Bronchial epithelial cell (primary cell): ENCODE measurements around the gene LSMEM2. TPM values are rescaled to one million over a fixed set of nuclear protein-coding genes. Genes with fewer than 3 reads are reported as not detected.

ENCODE experiments used
- DNase-seq: peaks from one replicate; pipeline ENCODE4 v3.0.0-alpha.2; 2010; ENCODE audit warnings: low read depth
- FAIRE-seq: peaks from 2 replicates; lab custom pipeline; 2011; peaks lifted over from hg19 to GRCh38; lab: Jason Lieb, UNC
- H3K27me3 ChIP-seq: 2 replicates; pipeline ENCODE4 v1.5.1; 2011; ENCODE audit warnings: low read length; ENCODE audit not compliant: control insufficient read depth, insufficient read depth
- H3K36me3 ChIP-seq: 2 replicates; pipeline ENCODE4 v1.5.1; 2011; ENCODE audit warnings: low read length; ENCODE audit not compliant: control insufficient read depth, insufficient read depth
- H3K4me3 ChIP-seq: 2 replicates; pipeline ENCODE4 v1.5.1; 2011; ENCODE audit warnings: mild to moderate bottlenecking, low read depth, low read length, control low read depth
- total RNA-seq: library from RNA; depleted of rRNA; stranded (reverse); fragments of >200 nt; gene quantifications from 2 replicates; pipeline ENCODE4 v1.2.1, GENCODE V29; 2014
- TF ChIP-seq, protein P1 (sequence below): IDR thresholded peaks from 2 replicates; pipeline ENCODE4 v1.5.1; 2011; ENCODE audit warnings: mild to moderate bottlenecking, moderate library complexity, low read length, control low read depth, inconsistent platforms; ENCODE audit not compliant: insufficient read depth, severe bottlenecking

LSMEM2 gene
- total RNA-seq, 1 donor from 2014 or later: not detected

- no peak for DNase-seq
- TF ChIP-seq, protein P1, sequence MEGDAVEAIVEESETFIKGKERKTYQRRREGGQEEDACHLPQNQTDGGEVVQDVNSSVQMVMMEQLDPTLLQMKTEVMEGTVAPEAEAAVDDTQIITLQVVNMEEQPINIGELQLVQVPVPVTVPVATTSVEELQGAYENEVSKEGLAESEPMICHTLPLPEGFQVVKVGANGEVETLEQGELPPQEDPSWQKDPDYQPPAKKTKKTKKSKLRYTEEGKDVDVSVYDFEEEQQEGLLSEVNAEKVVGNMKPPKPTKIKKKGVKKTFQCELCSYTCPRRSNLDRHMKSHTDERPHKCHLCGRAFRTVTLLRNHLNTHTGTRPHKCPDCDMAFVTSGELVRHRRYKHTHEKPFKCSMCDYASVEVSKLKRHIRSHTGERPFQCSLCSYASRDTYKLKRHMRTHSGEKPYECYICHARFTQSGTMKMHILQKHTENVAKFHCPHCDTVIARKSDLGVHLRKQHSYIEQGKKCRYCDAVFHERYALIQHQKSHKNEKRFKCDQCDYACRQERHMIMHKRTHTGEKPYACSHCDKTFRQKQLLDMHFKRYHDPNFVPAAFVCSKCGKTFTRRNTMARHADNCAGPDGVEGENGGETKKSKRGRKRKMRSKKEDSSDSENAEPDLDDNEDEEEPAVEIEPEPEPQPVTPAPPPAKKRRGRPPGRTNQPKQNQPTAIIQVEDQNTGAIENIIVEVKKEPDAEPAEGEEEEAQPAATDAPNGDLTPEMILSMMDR: peak; percentile 74
- FAIRE-seq: peak; percentile 83
- Histone ChIP-seq H3K4me3 (no peak overlapping the region), H3K27me3 (no peaks in the 10 kb centered on the region), H3K36me3 (peaks cover 28% of the 10 kb centered on the region)
Measured at GRCh38 chr3:50256978-50257890, 21.7 kb upstream of the LSMEM2 start.

- Histone ChIP-seq H3K27me3 (no peaks in the 10 kb centered on the region), H3K36me3 (peaks cover 23% of the 10 kb centered on the region), H3K4me3 (no peak overlapping the region)
- no peak for DNase-seq
- no peak for FAIRE-seq
- TF ChIP-seq, protein P1: no peak
Measured at GRCh38 chr3:50258029-50258680, 20.7 kb upstream of the LSMEM2 start.

DNA sequence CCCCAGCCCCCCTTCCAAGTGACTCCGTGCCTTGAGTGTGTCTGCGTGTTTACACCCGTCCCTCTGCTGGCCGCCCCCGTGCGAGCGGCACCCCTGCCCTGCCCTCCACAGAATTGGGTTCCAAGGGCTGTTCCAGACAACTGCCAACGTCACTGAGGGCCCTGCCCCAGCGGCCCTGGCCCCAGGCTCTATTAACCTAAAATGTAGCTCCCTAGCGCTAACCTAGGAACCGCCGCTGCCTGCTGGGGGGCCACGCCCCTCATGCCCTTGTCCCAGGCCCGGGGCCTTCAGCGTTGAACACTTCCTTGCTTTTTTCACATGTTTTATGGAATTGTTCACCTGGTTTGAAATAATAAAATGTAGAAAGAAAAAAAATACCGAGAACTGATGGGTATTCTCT lies 19.9 kb upstream of the LSMEM2 start:
- H3K4me3 ChIP-seq: no peak overlapping the region
- TF ChIP-seq, protein P1: no peak
- peaks cover 21% of the 10 kb centered on the region for H3K36me3 ChIP-seq
- no peaks in the 10 kb centered on the region for H3K27me3 ChIP-seq
- DNase-seq: no peak
- no peak for FAIRE-seq

DNA sequence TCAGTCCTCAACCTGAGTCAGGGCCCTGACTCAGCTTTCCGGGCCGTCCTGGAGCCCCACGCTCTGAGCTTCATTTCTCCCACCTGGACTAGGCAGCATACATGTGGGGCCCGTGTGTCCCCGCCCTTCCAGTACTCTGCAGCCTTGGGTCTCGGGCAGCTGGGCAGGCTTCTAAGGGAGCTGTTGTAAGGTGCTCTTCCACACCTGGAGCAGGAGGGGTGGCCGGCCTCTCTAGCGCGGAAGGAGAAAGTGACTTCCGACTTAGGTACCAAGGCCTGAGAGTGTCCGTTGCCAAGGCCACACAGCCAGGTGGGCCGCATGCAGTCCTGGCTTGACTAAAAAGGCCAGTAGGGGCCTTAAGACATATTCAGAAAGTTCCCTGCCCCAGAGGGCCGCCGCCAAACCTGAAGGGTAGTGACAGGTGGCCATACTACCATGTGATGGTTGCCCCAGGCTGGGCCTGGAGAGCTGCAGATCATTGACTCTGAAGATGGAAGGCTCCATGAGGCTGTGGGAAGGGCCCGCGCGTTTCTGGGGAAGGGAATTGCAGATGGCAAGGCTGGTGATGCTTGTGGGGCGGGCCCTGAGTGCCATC lies 19.4 kb upstream of the LSMEM2 start:
- FAIRE-seq (no peak), DNase-seq (no peak)
- H3K36me3 ChIP-seq: peaks cover 19% of the 10 kb centered on the region
- H3K27me3 ChIP-seq: no peaks in the 10 kb centered on the region
- H3K4me3 ChIP-seq: peak overlapping the region; percentile 56
- TF ChIP-seq, protein P1: no peak

- TF ChIP-seq, protein P1: peak; percentile 97
- H3K27me3 ChIP-seq: no peaks in the 10 kb centered on the region
- peak overlapping the region; percentile 56 for H3K4me3 ChIP-seq
- DNase-seq: peak; percentile 71
- H3K36me3 ChIP-seq: peaks cover 19% of the 10 kb centered on the region
- FAIRE-seq: no peak
Measured at GRCh38 chr3:50260027-50260941, 18.6 kb upstream of the LSMEM2 start.
